ENCODE measurements around the gene HRK. TPM values are rescaled to one million over a fixed set of nuclear protein-coding genes. Genes with fewer than 3 reads are reported as not detected.

The HRK gene
- total and polyA plus RNA-seq, 4 donors, result 0.14 TPM; not detected in 3

- H3K36me3 ChIP-seq (ENCODE audit: control insufficient read depth in 4 of 4, insufficient read depth in 3 of 4, low read depth in 1 of 4, low read length in 3 of 4), result no peaks in the 10 kb centered on the region
- 76% methylated on average over 1 of the region's 1 CpG for WGBS
- no peaks in the 10 kb centered on the region for H3K27me3 ChIP-seq (ENCODE audit: control insufficient read depth in 4 of 4, insufficient read depth in 4 of 4, low read length in 3 of 4)
- H3K9me3 ChIP-seq (ENCODE audit: control insufficient read depth in 4 of 4, low read length in 3 of 4), result no peaks in the 10 kb centered on the region
- no peak for TF ChIP-seq ATF3 (IDR thresholded peaks at IDR 0.05)
- no peak for TF ChIP-seq FOXA2 (IDR thresholded peaks at IDR 0.05)
- TF ChIP-seq RAD21 (IDR thresholded peaks at IDR 0.05), result no peak
- no peak for TF ChIP-seq REST (IDR thresholded peaks at IDR 0.05)
- TF ChIP-seq CTCF (IDR thresholded peaks at IDR 0.05; ENCODE audit: low read depth, low read length, missing input control), result no peak
- no peak for TF ChIP-seq JUND (IDR thresholded peaks at IDR 0.05)
- no peak overlapping the region for H3K4me3 ChIP-seq (ENCODE audit: low read depth in 1 of 3, low read length in 3 of 3)
- H3K9ac ChIP-seq (ENCODE audit: low read depth in 1 of 2, low read length in 2 of 2), result no peak overlapping the region
- no peak overlapping the region for H3K27ac ChIP-seq (ENCODE audit: low read depth in 1 of 2, low read length in 2 of 2)
- H3K4me1 ChIP-seq (ENCODE audit: control insufficient read depth in 4 of 4, insufficient read depth in 4 of 4, low read length in 3 of 4), result no peaks in the 10 kb centered on the region
- DNase-seq (ENCODE audit: low spot score), result no peak
These were observed 45.8 kb downstream of the HRK start for GRCh38 chr12:116835484-116835883.

- 94% methylated on average over 10 of the region's 10 CpGs for WGBS
- no peaks in the 10 kb centered on the region for H3K9me3 ChIP-seq (ENCODE audit: control insufficient read depth in 4 of 4, low read length in 3 of 4)
- no peaks in the 10 kb centered on the region for H3K36me3 ChIP-seq (ENCODE audit: control insufficient read depth in 4 of 4, insufficient read depth in 3 of 4, low read depth in 1 of 4, low read length in 3 of 4)
- TF ChIP-seq JUND (IDR thresholded peaks at IDR 0.05) (no peak), ATF3 (IDR thresholded peaks at IDR 0.05) (no peak), MAX (IDR thresholded peaks at IDR 0.05) (no peak), REST (IDR thresholded peaks at IDR 0.05) (no peak), SP1 (IDR thresholded peaks at IDR 0.05) (no peak), HNF4A (conservative IDR thresholded peaks at IDR 0.05) (no peak), GABPA (IDR thresholded peaks at IDR 0.05 in 1 of 2, conservative IDR thresholded peaks at IDR 0.05 in 1 of 2) (no peak), HNF4G (IDR thresholded peaks at IDR 0.05) (no peak), YY1 (IDR thresholded peaks at IDR 0.05) (no peak), FOXA2 (IDR thresholded peaks at IDR 0.05) (no peak), RAD21 (IDR thresholded peaks at IDR 0.05) (no peak), FOXA1 (IDR thresholded peaks at IDR 0.05) (no peak), TAF1 (conservative IDR thresholded peaks at IDR 0.05) (no peak), NR2F2 (IDR thresholded peaks at IDR 0.05) (no peak), CTCF (IDR thresholded peaks at IDR 0.05; ENCODE audit: low read depth, low read length, missing input control) (no peak), RXRA (IDR thresholded peaks at IDR 0.05) (no peak)
- H3K27ac ChIP-seq (ENCODE audit: low read depth in 1 of 2, low read length in 2 of 2), result no peak overlapping the region
- no peak overlapping the region for H3K9ac ChIP-seq (ENCODE audit: low read depth in 1 of 2, low read length in 2 of 2)
- no peak for DNase-seq (ENCODE audit: low spot score)
- H3K4me3 ChIP-seq (ENCODE audit: low read depth in 1 of 3, low read length in 3 of 3), result no peak overlapping the region
- no peaks in the 10 kb centered on the region for H3K4me1 ChIP-seq (ENCODE audit: control insufficient read depth in 4 of 4, insufficient read depth in 4 of 4, low read length in 3 of 4)
- H3K27me3 ChIP-seq (ENCODE audit: control insufficient read depth in 4 of 4, insufficient read depth in 4 of 4, low read length in 3 of 4), result no peaks in the 10 kb centered on the region
These were observed 47.8 kb downstream of the HRK start for GRCh38 chr12:116833474-116833873.
